Stimulated activated CD8-positive, alpha-beta memory T cell treated with anti-CD3 and anti-CD28 coated beads, Interleukin-7, amount 100 ng/mL, for 1 hour (primary cell): ENCODE measurements around the gene CAMTA1.

ENCODE experiments used
- DNase-seq, 2 donors: peaks; one replicate each; pipeline ENCODE4 v3.0.0-alpha.2; 2020; ENCODE audit warnings: low read depth in 2 of 2

Gene CAMTA1

GRCh38 chr1:7339953-7340352 is 554.7 kb downstream of the CAMTA1 start:
- DNase-seq: no peak

GRCh38 chr1:7341145-7341905 is 556.1 kb downstream of the CAMTA1 start:
- no peak for DNase-seq

GRCh38 chr1:7343882-7344281 is 558.6 kb downstream of the CAMTA1 start:
- no peak for DNase-seq

GRCh38 chr1:7344299-7344698 is 559.0 kb downstream of the CAMTA1 start:
- no peak for DNase-seq

GRCh38 chr1:7345516-7345915 is 560.3 kb downstream of the CAMTA1 start:
- no peak for DNase-seq

GRCh38 chr1:7346070-7346596 is 560.9 kb downstream of the CAMTA1 start:
- no peak for DNase-seq

GRCh38 chr1:7346600-7347570 is 561.6 kb downstream of the CAMTA1 start:
- no peak for DNase-seq

- no peak for DNase-seq
Observed at GRCh38 chr1:7348073-7348472, 562.8 kb downstream of the CAMTA1 start.

GRCh38 chr1:7348580-7348979 is 563.3 kb downstream of the CAMTA1 start:
- DNase-seq: no peak

- no peak for DNase-seq
Observed at GRCh38 chr1:7350804-7351203, 565.5 kb downstream of the CAMTA1 start.

- DNase-seq: no peak
Observed at GRCh38 chr1:7351649-7352048, 566.4 kb downstream of the CAMTA1 start.

- DNase-seq: no peak
Observed at GRCh38 chr1:7352364-7352763, 567.1 kb downstream of the CAMTA1 start.

GRCh38 chr1:7352974-7353373 is 567.7 kb downstream of the CAMTA1 start:
- DNase-seq: no peak

GRCh38 chr1:7355646-7356045 is 570.4 kb downstream of the CAMTA1 start:
- DNase-seq: no peak

GRCh38 chr1:7356079-7356478 is 570.8 kb downstream of the CAMTA1 start:
- no peak for DNase-seq

- DNase-seq: no peak
Observed at GRCh38 chr1:7358425-7358824, 573.2 kb downstream of the CAMTA1 start.

- DNase-seq: no peak
Observed at GRCh38 chr1:7360526-7360925, 575.3 kb downstream of the CAMTA1 start.

- DNase-seq: no peak
Observed at GRCh38 chr1:7362947-7363346, 577.7 kb downstream of the CAMTA1 start.

- DNase-seq: no peak
Observed at GRCh38 chr1:7363450-7363849, 578.2 kb downstream of the CAMTA1 start.

GRCh38 chr1:7365706-7366105 is 580.5 kb downstream of the CAMTA1 start:
- no peak for DNase-seq

GRCh38 chr1:7366286-7366954 is 581.2 kb downstream of the CAMTA1 start:
- DNase-seq: no peak
